ENCODE measurements around the gene SPPL3. TPM values are rescaled to one million over a fixed set of nuclear protein-coding genes. Genes with fewer than 3 reads are reported as not detected.

SPPL3 gene
- total and polyA plus RNA-seq, 7 donors: 7.3 to 24.2 (median 17.5) TPM

GRCh38 chr12:120713861-120714482, 190.2 kb downstream of the SPPL3 start:
- intact Hi-C loops (cut with DNase I): loop anchor here (1.0 to 5.0 kb wide), 4 partner anchors 67 to 258 kb away; partner anchors contain the start of gene POP5 (in 1 of the 2)
- WGBS, 3 donors: 19 to 24% (median 20%) methylated on average over 4 of the region's 4 CpGs
- ATAC-seq (peak; percentile 71 to 86 (median 76)), DNase-seq (peak; percentile 47 to 63)
- Histone ChIP-seq H3K9me3 (no peaks in the 10 kb centered on the region), H3K36me3 (ENCODE audit: insufficient read depth in 1 of 2, low read depth in 1 of 2) (peaks cover 4 to 58% of the 10 kb centered on the region in 2 donors), H3K27me3 (ENCODE audit: insufficient read depth in 3 of 3, low read length in 2 of 3) (no peaks in the 10 kb centered on the region), H3K4me3 (no peak overlapping the region), H3K27ac (no peak overlapping the region), H3K4me1 (peaks cover 18% of the 10 kb centered on the region)
- peak; percentile 90 for TF ChIP-seq CTCF (IDR thresholded peaks at IDR 0.05)

GRCh38 chr12:120712610-120713009, 191.5 kb downstream of the SPPL3 start:
- intact Hi-C loops (cut with DNase I): loop anchor here (2.0 to 5.0 kb wide), 3 partner anchors 66 to 260 kb away; partner anchors contain the start of gene POP5 (in 1 of the 2)
- ATAC-seq (no peak), DNase-seq (no peak)
- WGBS, 3 donors: 69 to 82% (median 74%) methylated on average over 6 of the region's 6 CpGs
- Histone ChIP-seq H3K27ac (no peak overlapping the region), H3K4me1 (peaks cover 18% of the 10 kb centered on the region), H3K27me3 (ENCODE audit: insufficient read depth in 3 of 3, low read length in 2 of 3) (no peaks in the 10 kb centered on the region), H3K4me3 (no peak overlapping the region), H3K9me3 (no peaks in the 10 kb centered on the region), H3K36me3 (ENCODE audit: insufficient read depth in 1 of 2, low read depth in 1 of 2) (peaks cover 0 to 45% of the 10 kb centered on the region in 2 donors)
- TF ChIP-seq CTCF (IDR thresholded peaks at IDR 0.05): no peak

Other genes with a start within 250 kb of the SPPL3 start
- 10 to 100 TPM; 49.2 to 63.8 (median 60.9) TPM for gene MLEC, start 217.2 kb downstream of the SPPL3 start, total RNA-seq
- 100 to 1,000 TPM in 1 of 3 donors, 10 to 100 TPM in 2; 30.7 to 102 (median 34.5) TPM for gene MLEC, start 217.2 kb downstream of the SPPL3 start, polyA plus RNA-seq
- 10 to 100 TPM in 1 of 4 donors, 1 to 10 TPM in 3; 7.5 to 10.9 (median 7.9) TPM for gene UNC119B, start 193.9 kb downstream of the SPPL3 start, total RNA-seq
- 1 to 10 TPM; 4.3 to 9.4 (median 8.3) TPM for gene UNC119B, start 193.9 kb downstream of the SPPL3 start, polyA plus RNA-seq
- gene ACADS, start 178.5 kb downstream of the SPPL3 start, total RNA-seq: 100 to 1,000 TPM in 2 of 4 donors, 10 to 100 TPM in 2; 81.9 to 109 (median 102) TPM
- 100 to 1,000 TPM; 106 to 120 (median 106) TPM for gene ACADS, start 178.5 kb downstream of the SPPL3 start, polyA plus RNA-seq
- gene HNF1A, start 74.2 kb upstream of the SPPL3 start, total RNA-seq: not detected
- gene HNF1A, start 74.2 kb upstream of the SPPL3 start, polyA plus RNA-seq: under 1 TPM in 2 of 3 donors, not detected in 1; 0.07 to 0.18 TPM
- 1 to 10 TPM; 5.0 to 9.5 (median 6.4) TPM for gene C12orf43, start 112.1 kb upstream of the SPPL3 start, total RNA-seq
- gene C12orf43, start 112.1 kb upstream of the SPPL3 start, polyA plus RNA-seq: 10 to 100 TPM in 2 of 3 donors, 1 to 10 TPM in 1; 8.0 to 19.4 (median 15.0) TPM
- under 1 TPM; 0.15 to 0.30 (median 0.29) TPM for gene OASL, start 134.9 kb upstream of the SPPL3 start, total RNA-seq
- under 1 TPM in 2 of 3 donors, not detected in 1; 0.22 to 0.27 TPM for gene OASL, start 134.9 kb upstream of the SPPL3 start, polyA plus RNA-seq
- 1 to 10 TPM in 1 of 4 donors, under 1 TPM in 3; 0.17 to 1.3 (median 0.50) TPM for gene P2RX7, start 228.5 kb upstream of the SPPL3 start, total RNA-seq
- under 1 TPM; 0.07 to 0.16 (median 0.10) TPM for gene P2RX7, start 228.5 kb upstream of the SPPL3 start, polyA plus RNA-seq